Middle frontal gyrus (tissue), 1 donor: ENCODE results near the gene TIGIT.

Experiments used
- DNase-seq: peaks from one replicate; pipeline ENCODE4 v3.0.0-alpha.2; 2015; ENCODE audit warnings: low spot score; ENCODE audit errors: extremely low spot score

The TIGIT gene

DNA sequence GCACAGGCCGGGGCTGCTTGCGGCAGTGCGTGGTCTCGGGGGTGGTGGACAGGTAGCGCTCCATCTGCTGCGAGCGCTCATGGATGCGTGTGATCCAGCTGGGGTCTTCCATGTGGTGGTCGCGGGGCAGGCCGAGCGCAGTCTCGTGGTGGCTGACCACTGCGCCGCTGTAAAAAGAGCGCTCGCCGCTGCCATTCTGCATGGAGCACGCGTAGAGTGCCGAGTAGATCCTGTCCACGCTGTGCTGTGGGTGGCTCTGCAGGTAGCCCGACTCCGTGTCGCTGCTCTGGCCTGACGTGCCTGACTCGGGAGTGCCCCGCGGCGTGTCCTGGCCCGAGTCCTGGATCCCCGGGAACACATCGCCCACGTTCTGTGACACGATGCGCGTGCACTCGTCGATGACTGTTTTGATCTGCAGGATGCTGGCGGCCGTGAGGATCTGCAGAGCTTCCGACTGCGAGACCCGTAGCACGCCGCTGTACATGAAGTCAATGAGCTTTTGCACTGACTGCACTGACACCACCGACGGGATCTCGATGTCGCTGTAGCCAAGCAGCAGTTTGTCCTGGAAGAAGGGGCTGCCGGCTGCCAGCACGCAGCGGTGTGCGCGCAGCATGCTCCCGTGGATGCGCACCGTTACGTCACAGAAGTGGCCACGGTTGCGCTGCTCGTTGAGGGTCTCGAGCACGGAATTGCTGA, 57.4 kb downstream of the TIGIT start:
- no peak for DNase-seq

DNA sequence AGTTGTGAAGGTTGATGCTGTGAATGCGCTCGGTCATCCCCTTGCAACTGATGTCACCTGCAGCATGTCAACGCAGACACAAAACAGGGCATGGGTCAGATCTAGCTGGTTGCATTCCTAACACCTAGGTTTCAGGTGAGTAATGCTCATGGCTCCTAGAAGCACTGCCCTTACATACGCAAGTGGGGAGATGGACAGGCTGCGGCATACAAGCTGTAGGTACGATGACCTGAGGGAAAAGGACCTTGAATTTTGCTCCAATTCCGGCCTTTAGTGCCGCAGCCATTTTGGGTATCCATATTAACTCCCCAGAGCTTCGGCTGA, 58.0 kb downstream of the TIGIT start:
- DNase-seq, result no peak

DNA sequence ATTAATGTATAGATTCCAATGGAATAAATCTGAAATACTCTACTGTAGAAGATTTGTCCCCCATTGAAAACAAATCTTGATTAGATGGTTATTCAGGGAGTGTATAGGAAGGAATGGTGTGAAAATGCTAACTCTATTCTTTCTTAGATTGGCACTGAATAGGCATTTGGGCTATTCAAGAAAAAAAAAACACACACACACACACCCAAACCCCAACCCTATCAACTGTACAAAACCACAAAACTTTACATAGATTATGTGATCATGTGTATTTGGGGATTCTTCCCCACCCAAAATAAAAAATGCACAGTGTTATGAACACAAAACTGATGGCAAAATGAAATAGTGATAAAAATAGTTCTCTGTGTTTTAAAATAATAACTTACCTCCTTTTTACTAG, 61.8 kb downstream of the TIGIT start:
- no peak for DNase-seq

DNA sequence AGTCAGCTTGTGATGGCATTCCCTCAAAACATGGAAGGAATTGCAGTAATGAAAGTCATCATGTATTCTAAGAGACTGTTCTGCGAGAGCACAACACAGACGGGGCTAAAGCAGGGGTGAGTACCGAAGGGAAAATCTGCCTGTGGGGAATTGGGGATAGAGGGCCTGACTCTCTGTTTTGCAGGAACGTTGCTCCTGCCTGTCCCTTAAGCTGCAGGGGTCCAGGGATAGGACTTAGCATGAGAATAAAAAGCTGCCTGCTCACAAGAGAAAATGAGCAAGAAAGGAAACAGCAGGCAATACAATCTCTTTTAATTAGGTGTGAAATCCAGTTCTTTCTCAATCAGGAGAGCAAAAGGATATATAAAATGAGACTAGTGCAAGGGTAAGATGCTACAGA, 62.2 kb downstream of the TIGIT start:
- DNase-seq, result no peak

DNA sequence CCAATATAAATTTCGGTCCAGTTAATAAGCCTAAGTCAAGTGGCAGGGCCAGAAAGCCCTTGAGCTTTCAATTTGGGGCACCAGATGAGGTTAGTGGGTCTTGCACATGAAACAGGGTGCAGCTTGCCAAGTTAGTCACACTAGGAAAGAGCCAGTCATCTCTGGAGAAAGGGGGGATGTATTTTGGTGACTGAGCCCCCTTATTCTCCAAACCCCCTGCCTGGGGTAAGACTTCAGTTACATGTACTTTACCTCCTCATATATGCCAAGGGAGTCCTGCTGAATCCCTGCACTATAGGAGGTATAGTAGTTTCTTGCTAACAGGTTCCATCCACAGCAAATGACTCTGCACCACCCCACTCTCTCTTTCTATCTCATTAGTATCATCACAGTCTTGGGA, 62.7 kb downstream of the TIGIT start:
- DNase-seq, result no peak
